ENCODE results near the gene CCDC50. TPM values are rescaled to one million over a fixed set of nuclear protein-coding genes. Genes with fewer than 3 reads are reported as not detected.

CCDC50 gene
- total RNA-seq, 1 donor from 2014 or later = 20.2 TPM

GRCh38 chr3:191316876-191317603, 12.2 kb upstream of the CCDC50 start:
- intact Hi-C loops (cut with micrococcal nuclease) = no loop called here

DNA sequence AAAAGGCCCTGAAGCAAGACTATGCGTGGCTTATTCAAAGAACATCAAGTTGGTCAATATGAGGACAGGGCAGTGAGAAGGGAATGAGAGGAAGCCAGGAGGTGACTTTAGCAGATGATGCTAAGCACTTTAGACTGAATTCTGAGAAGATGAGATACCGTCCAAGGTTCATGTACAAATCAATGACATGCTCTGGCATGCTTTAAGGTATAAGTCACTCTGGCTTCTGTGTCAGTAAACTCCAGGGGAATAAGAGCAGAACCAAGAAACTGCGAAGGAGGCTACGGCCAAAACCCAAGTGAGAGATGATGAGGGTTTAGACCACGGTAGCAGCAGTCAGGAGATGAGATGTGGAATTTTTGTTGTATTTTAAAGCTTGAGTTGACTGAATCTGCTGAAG, 8.9 kb upstream of the CCDC50 start:
- intact Hi-C loops (cut with micrococcal nuclease) = no loop called here

- intact Hi-C loops (cut with micrococcal nuclease) = no loop called here
These were observed 8.0 kb upstream of the CCDC50 start for GRCh38 chr3:191321019-191321767.

DNA sequence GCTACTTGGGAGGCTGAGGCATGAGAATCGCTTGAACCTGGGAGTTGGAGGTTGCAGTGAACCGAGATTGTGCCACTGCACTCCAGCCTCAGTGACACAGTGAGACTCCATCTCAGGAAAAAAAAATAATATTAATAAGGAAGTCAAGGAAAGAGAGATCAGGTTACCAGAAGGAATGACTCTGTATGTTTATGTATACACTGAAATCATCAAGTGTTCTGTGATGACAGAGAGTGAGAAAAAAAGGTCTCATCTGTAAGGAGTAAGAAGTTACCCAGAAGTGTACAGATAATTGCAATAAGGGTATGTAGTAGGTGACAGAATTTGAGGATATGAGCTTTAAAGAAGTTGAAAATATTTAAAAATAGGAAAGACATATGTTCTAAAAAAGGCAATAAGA, 4.3 kb upstream of the CCDC50 start:
- intact Hi-C loops (cut with micrococcal nuclease) = no loop called here

- intact Hi-C loops (cut with micrococcal nuclease) = no loop called here
These were observed 1.7 kb upstream of the CCDC50 start for GRCh38 chr3:191327526-191327925.

DNA sequence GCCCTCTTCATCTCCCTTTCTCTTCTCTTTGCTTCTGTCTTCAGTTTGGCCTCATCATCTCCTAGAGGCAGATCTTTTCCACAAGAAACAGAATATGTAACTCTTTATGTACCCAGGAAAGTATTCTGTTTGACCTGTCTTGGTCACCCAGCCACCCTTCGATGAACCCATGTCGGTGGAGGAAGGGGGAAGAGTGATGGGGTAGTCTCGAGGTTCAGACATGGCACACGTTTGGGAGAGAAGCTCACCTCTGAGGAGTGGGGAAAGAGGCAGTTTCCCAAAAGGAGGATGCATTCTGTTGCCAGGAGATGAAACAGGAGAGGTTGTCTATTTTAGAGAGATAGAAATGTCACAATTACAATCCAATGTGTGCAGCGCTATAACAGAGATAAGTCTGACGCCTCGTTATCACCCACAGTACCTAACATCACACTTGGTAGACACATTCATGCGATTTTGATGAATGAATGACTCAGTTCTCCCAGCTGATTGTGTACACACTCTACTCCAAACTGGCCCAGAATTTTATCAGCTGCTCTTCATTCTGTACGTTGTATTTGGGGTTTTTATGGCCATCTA, 722 bp upstream of the CCDC50 start:
- intact Hi-C loops (cut with micrococcal nuclease) = loop anchor here (2.0 kb wide), 2 partner anchors 38 to 712 kb away; no protein-coding TSS in a partner anchor

DNA sequence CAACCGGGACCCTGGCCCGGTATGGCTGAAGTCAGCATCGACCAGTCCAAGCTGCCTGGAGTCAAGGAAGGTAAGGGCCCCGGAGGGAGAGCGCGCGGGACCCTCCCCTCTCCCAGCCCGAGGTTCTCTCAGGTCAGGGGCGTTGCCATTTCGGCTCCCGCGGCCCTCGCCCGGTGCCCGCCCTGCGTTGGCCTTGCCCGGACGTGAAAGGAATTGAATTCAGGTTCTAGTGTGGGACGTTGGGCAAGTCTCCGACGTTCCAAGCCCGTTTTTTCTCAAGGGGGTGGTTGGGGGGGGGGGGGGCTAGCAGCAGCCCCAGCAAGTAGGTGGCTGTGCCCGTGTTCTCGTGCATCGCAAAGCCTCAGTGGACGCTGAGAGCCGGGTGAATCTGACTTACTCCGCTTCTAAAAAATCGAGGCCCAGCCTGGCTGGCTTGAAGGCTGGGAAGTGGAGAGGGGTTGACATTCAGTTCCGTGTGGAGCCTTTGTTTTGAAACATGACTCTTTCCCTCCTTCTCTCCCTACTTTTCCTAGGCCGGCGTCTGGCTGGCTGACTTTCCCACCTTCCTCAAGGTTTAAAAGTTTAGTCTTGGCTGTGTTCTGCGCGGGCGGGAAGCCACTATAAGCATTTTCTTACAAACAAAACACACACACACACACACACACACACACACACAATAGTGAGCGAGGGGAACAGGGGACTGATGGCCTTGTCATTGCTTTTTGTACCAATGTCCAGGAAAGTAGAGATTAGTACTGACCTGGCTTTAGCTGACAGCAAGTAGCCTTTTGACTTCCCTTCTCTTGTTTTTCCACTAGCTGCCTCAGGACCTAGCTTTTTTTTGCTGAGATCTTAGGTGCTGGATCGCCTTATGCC, 698 bp downstream of the CCDC50 start, which contains the start of gene UTS2B:
Gene UTS2B (minus strand): TSS at position 873 of the 876 bp plus-strand sequence. CDS start 48,337 bp downstream, outside the sequence.
- intact Hi-C loops (cut with micrococcal nuclease) = loop anchor here (1.0 to 2.0 kb wide), 3 partner anchors 39 to 713 kb away; no protein-coding TSS in a partner anchor

GRCh38 chr3:191330530-191331048, 1.4 kb downstream of the CCDC50 start:
- intact Hi-C loops (cut with micrococcal nuclease) = no loop called here

GRCh38 chr3:191331388-191331787, 2.2 kb downstream of the CCDC50 start:
- intact Hi-C loops (cut with micrococcal nuclease) = no loop called here

GRCh38 chr3:191333298-191333880, 4.2 kb downstream of the CCDC50 start:
- intact Hi-C loops (cut with micrococcal nuclease) = no loop called here

GRCh38 chr3:191334346-191334893, 5.2 kb downstream of the CCDC50 start:
- intact Hi-C loops (cut with micrococcal nuclease) = no loop called here

DNA sequence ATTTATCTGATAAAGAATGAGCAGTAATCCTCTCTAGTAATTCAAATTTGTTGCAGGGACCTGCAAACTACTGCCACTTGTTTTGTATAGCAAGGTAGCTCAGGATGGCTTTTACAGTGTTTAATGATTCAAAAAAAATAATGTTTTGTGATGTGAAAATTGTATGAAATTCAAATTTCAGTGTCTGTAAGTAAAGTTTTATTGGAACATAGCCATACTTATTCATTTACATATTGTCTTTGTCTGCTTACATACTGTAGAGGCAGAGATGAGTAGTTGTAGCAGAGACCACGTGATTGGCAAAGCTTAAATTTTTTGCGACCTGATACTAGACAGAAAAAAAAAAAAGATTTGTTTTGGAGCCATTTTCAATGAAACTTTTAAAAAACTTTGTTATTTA, 7.6 kb downstream of the CCDC50 start:
- intact Hi-C loops (cut with micrococcal nuclease) = no loop called here

- intact Hi-C loops (cut with micrococcal nuclease) = no loop called here
These were observed 8.9 kb downstream of the CCDC50 start for GRCh38 chr3:191338177-191338488.

DNA sequence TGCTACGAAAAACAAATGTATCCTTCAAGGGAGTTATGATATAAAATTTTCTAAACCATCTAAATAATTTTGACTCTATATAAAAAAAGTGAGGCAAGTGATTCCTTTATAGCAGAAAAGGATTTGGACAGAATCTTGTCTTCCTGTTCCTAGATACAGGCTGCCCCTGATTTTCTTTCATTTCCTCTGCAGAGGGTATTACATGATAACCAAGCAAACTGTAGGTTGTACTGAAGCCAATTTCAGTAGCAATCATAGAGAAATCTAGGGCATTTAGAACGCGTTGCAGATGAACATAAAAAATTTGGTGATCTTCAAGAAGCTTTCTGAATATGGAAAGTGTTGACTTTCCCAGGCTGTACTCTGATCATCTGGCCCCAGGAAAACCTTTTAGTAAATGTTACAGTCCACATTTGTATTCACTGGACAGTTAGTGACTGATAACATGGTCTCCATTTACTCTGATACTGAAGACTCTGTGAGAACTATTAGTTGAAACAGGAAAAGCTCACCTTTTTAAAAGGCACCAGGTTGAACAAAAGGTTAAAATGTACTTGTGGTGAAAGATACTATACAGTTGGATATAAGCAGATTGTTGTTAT, 10.2 kb downstream of the CCDC50 start:
- intact Hi-C loops (cut with micrococcal nuclease) = no loop called here

DNA sequence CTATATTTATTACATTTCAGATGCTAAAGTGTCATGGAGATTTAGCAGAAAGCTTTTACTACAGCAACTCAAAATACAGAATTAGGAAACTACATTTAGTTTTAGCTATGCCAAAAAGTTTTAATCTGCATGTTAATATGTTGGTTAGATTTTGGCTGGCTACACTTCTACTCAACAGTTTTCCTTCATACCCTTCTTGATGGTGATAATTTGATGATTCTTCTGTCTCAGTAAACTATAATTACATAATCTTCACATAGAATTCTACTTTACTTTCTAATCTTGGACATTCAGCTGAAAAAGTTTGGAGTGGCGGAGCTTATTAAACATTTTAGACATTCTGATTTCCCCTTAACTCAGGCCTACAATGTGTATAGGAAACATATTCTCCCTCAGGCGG, 11.2 kb downstream of the CCDC50 start:
- intact Hi-C loops (cut with micrococcal nuclease) = no loop called here

DNA sequence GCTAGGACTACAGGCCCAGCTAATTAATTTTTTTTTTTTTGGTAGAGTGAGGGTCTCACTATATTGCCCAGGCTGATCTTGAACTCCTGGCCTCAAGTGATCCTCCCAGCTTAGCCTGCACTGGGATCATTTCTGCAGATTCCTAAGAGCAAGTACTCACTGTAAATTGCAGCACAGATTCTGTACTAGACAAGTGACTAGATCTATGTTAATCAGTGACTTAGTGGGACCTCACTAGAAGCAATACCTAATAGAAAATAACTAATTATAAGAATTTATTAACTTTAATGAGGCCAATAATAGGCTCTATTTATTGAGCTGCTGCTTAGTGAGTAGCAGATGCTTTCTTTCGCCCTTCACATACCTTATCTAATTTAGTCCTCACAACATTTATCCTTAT, 11.8 kb downstream of the CCDC50 start:
- intact Hi-C loops (cut with micrococcal nuclease) = no loop called here

GRCh38 chr3:191342006-191342405, 12.8 kb downstream of the CCDC50 start:
- intact Hi-C loops (cut with micrococcal nuclease) = no loop called here

GRCh38 chr3:191342411-191342810, 13.2 kb downstream of the CCDC50 start:
- intact Hi-C loops (cut with micrococcal nuclease) = no loop called here

DNA sequence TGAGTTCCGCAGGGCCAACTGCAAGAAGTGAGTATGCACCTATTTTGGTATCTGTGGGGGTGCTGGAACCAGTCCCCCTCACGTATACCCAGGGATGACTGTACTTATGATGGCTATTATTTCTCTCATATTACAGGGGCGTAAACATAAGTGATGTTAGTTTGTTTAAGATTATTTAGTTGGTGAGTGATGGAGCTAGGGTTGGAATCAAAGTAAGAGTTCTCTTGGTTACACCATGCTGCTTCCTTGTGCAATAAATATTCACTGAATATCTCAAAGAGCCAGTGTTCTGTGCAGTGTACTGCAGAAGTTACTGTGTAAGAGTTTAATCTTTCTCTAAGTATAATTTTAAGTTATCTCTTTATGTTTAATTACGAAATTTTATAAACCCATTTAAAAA, 13.9 kb downstream of the CCDC50 start:
- intact Hi-C loops (cut with micrococcal nuclease) = no loop called here

GRCh38 chr3:191343913-191344312, 14.7 kb downstream of the CCDC50 start:
- intact Hi-C loops (cut with micrococcal nuclease) = no loop called here

Measured in T-helper 1 cell treated with Interleukin-12 subunit alpha and Interleukin-12 subunit beta and Interleukin-4 antibody, amounts not matched to agents 30 ng/mL and 1 ng/mL, for 36 hours (primary cell).